ENCODE measurements around the gene RREB1.

RREB1 gene

GRCh38 chr6:7216941-7217621 lies 109.3 kb downstream of the RREB1 start:
- no peaks in the 10 kb centered on the region for H3K27me3 ChIP-seq (replicated peaks; ENCODE audit: control insufficient read depth, insufficient read depth, low read length, poor library complexity, severe bottlenecking)
- DNase-seq: no peak
- no peak overlapping the region for H3K27ac ChIP-seq (ENCODE audit: insufficient read depth, low read length, poor library complexity, severe bottlenecking)
- no peaks in the 10 kb centered on the region for H3K4me1 ChIP-seq (ENCODE audit: control insufficient read depth, insufficient read depth, low read length, poor library complexity, severe bottlenecking)
- H3K9me3 ChIP-seq (ENCODE audit: control insufficient read depth, low read length): no peaks in the 10 kb centered on the region
- peaks cover 35% of the 10 kb centered on the region for H3K36me3 ChIP-seq (ENCODE audit: control insufficient read depth, insufficient read depth, low read length)
- H3K4me3 ChIP-seq (ENCODE audit: insufficient read depth, low read depth, low read length, poor library complexity, severe bottlenecking): no peak overlapping the region

GRCh38 chr6:7218406-7218988 lies 110.7 kb downstream of the RREB1 start:
- H3K27ac ChIP-seq (ENCODE audit: insufficient read depth, low read length, poor library complexity, severe bottlenecking): no peak overlapping the region
- DNase-seq: no peak
- H3K4me1 ChIP-seq (ENCODE audit: control insufficient read depth, insufficient read depth, low read length, poor library complexity, severe bottlenecking): no peaks in the 10 kb centered on the region
- no peak overlapping the region for H3K4me3 ChIP-seq (ENCODE audit: insufficient read depth, low read depth, low read length, poor library complexity, severe bottlenecking)
- no peaks in the 10 kb centered on the region for H3K9me3 ChIP-seq (ENCODE audit: control insufficient read depth, low read length)
- peaks cover 31% of the 10 kb centered on the region for H3K36me3 ChIP-seq (ENCODE audit: control insufficient read depth, insufficient read depth, low read length)
- H3K27me3 ChIP-seq (replicated peaks; ENCODE audit: control insufficient read depth, insufficient read depth, low read length, poor library complexity, severe bottlenecking): no peaks in the 10 kb centered on the region

- Histone ChIP-seq H3K4me1 (ENCODE audit: control insufficient read depth, insufficient read depth, low read length, poor library complexity, severe bottlenecking) (no peaks in the 10 kb centered on the region), H3K36me3 (ENCODE audit: control insufficient read depth, insufficient read depth, low read length) (peaks cover 31% of the 10 kb centered on the region), H3K9me3 (ENCODE audit: control insufficient read depth, low read length) (no peaks in the 10 kb centered on the region), H3K27ac (ENCODE audit: insufficient read depth, low read length, poor library complexity, severe bottlenecking) (no peak overlapping the region), H3K4me3 (ENCODE audit: insufficient read depth, low read depth, low read length, poor library complexity, severe bottlenecking) (no peak overlapping the region), H3K27me3 (replicated peaks; ENCODE audit: control insufficient read depth, insufficient read depth, low read length, poor library complexity, severe bottlenecking) (no peaks in the 10 kb centered on the region)
- DNase-seq: no peak
Observed at GRCh38 chr6:7219310-7219709, 111.5 kb downstream of the RREB1 start.

- no peaks in the 10 kb centered on the region for H3K9me3 ChIP-seq (ENCODE audit: control insufficient read depth, low read length)
- H3K27me3 ChIP-seq (replicated peaks; ENCODE audit: control insufficient read depth, insufficient read depth, low read length, poor library complexity, severe bottlenecking): no peaks in the 10 kb centered on the region
- no peak overlapping the region for H3K27ac ChIP-seq (ENCODE audit: insufficient read depth, low read length, poor library complexity, severe bottlenecking)
- H3K36me3 ChIP-seq (ENCODE audit: control insufficient read depth, insufficient read depth, low read length): peaks cover 30% of the 10 kb centered on the region
- DNase-seq: no peak
- no peaks in the 10 kb centered on the region for H3K4me1 ChIP-seq (ENCODE audit: control insufficient read depth, insufficient read depth, low read length, poor library complexity, severe bottlenecking)
- H3K4me3 ChIP-seq (ENCODE audit: insufficient read depth, low read depth, low read length, poor library complexity, severe bottlenecking): no peak overlapping the region
Observed at GRCh38 chr6:7222197-7222596, 114.4 kb downstream of the RREB1 start.

GRCh38 chr6:7224731-7225130 lies 117.0 kb downstream of the RREB1 start:
- H3K9me3 ChIP-seq (ENCODE audit: control insufficient read depth, low read length): no peaks in the 10 kb centered on the region
- H3K36me3 ChIP-seq (ENCODE audit: control insufficient read depth, insufficient read depth, low read length): peaks cover 37% of the 10 kb centered on the region
- no peak overlapping the region for H3K4me3 ChIP-seq (ENCODE audit: insufficient read depth, low read depth, low read length, poor library complexity, severe bottlenecking)
- no peaks in the 10 kb centered on the region for H3K27me3 ChIP-seq (replicated peaks; ENCODE audit: control insufficient read depth, insufficient read depth, low read length, poor library complexity, severe bottlenecking)
- DNase-seq: no peak
- no peak overlapping the region for H3K27ac ChIP-seq (ENCODE audit: insufficient read depth, low read length, poor library complexity, severe bottlenecking)
- no peaks in the 10 kb centered on the region for H3K4me1 ChIP-seq (ENCODE audit: control insufficient read depth, insufficient read depth, low read length, poor library complexity, severe bottlenecking)

GRCh38 chr6:7228662-7229375 lies 121.1 kb downstream of the RREB1 start:
- no peak overlapping the region for H3K27ac ChIP-seq (ENCODE audit: insufficient read depth, low read length, poor library complexity, severe bottlenecking)
- no peak for DNase-seq
- no peaks in the 10 kb centered on the region for H3K27me3 ChIP-seq (replicated peaks; ENCODE audit: control insufficient read depth, insufficient read depth, low read length, poor library complexity, severe bottlenecking)
- no peaks in the 10 kb centered on the region for H3K4me1 ChIP-seq (ENCODE audit: control insufficient read depth, insufficient read depth, low read length, poor library complexity, severe bottlenecking)
- H3K36me3 ChIP-seq (ENCODE audit: control insufficient read depth, insufficient read depth, low read length): peaks cover 51% of the 10 kb centered on the region
- H3K9me3 ChIP-seq (ENCODE audit: control insufficient read depth, low read length): no peaks in the 10 kb centered on the region
- no peak overlapping the region for H3K4me3 ChIP-seq (ENCODE audit: insufficient read depth, low read depth, low read length, poor library complexity, severe bottlenecking)

GRCh38 chr6:7229376-7230326 lies 121.9 kb downstream of the RREB1 start:
- DNase-seq: no peak
- Histone ChIP-seq H3K27ac (ENCODE audit: insufficient read depth, low read length, poor library complexity, severe bottlenecking) (no peak overlapping the region), H3K4me1 (ENCODE audit: control insufficient read depth, insufficient read depth, low read length, poor library complexity, severe bottlenecking) (no peaks in the 10 kb centered on the region), H3K36me3 (ENCODE audit: control insufficient read depth, insufficient read depth, low read length) (peaks cover 51% of the 10 kb centered on the region), H3K4me3 (ENCODE audit: insufficient read depth, low read depth, low read length, poor library complexity, severe bottlenecking) (no peak overlapping the region), H3K27me3 (replicated peaks; ENCODE audit: control insufficient read depth, insufficient read depth, low read length, poor library complexity, severe bottlenecking) (no peaks in the 10 kb centered on the region), H3K9me3 (ENCODE audit: control insufficient read depth, low read length) (no peaks in the 10 kb centered on the region)

- Histone ChIP-seq H3K27ac (ENCODE audit: insufficient read depth, low read length, poor library complexity, severe bottlenecking) (no peak overlapping the region), H3K4me1 (ENCODE audit: control insufficient read depth, insufficient read depth, low read length, poor library complexity, severe bottlenecking) (no peaks in the 10 kb centered on the region), H3K36me3 (ENCODE audit: control insufficient read depth, insufficient read depth, low read length) (peaks cover 52% of the 10 kb centered on the region), H3K4me3 (ENCODE audit: insufficient read depth, low read depth, low read length, poor library complexity, severe bottlenecking) (no peak overlapping the region), H3K9me3 (ENCODE audit: control insufficient read depth, low read length) (no peaks in the 10 kb centered on the region), H3K27me3 (replicated peaks; ENCODE audit: control insufficient read depth, insufficient read depth, low read length, poor library complexity, severe bottlenecking) (no peaks in the 10 kb centered on the region)
- no peak for DNase-seq
Observed at GRCh38 chr6:7230327-7230691, 122.5 kb downstream of the RREB1 start.

GRCh38 chr6:7230956-7231713 lies 123.4 kb downstream of the RREB1 start:
- Histone ChIP-seq H3K36me3 (ENCODE audit: control insufficient read depth, insufficient read depth, low read length) (peaks cover 52% of the 10 kb centered on the region), H3K4me1 (ENCODE audit: control insufficient read depth, insufficient read depth, low read length, poor library complexity, severe bottlenecking) (no peaks in the 10 kb centered on the region), H3K9me3 (ENCODE audit: control insufficient read depth, low read length) (no peaks in the 10 kb centered on the region), H3K4me3 (ENCODE audit: insufficient read depth, low read depth, low read length, poor library complexity, severe bottlenecking) (no peak overlapping the region), H3K27ac (ENCODE audit: insufficient read depth, low read length, poor library complexity, severe bottlenecking) (no peak overlapping the region), H3K27me3 (replicated peaks; ENCODE audit: control insufficient read depth, insufficient read depth, low read length, poor library complexity, severe bottlenecking) (no peaks in the 10 kb centered on the region)
- no peak for DNase-seq

All from effector memory CD4-positive, alpha-beta T cell (primary cell).